ENCODE results near the gene MASP2. TPM values are rescaled to one million over a fixed set of nuclear protein-coding genes. Genes with fewer than 3 reads are reported as not detected.
"Not testable (repeated sequence)": the region's sequence is repeated elsewhere in the genome, so short reads cannot be mapped to it uniquely, and the experiment has no call there.

Gene MASP2
- total RNA-seq, 4 donors from 2014 or later: not detected

- no peak for DNase-seq (ENCODE audit: low spot score in 2 of 2)
- no peak for TF ChIP-seq CTCF (IDR thresholded peaks at IDR 0.05)
- TF ChIP-seq POLR2A (IDR thresholded peaks at IDR 0.05): no peak
- no peak for TF ChIP-seq EP300 (IDR thresholded peaks at IDR 0.05)
- peaks cover 0 to 11% (median 0%) of the 10 kb centered on the region in 4 donors for H3K9me3 ChIP-seq
- no peaks in the 10 kb centered on the region for H3K27me3 ChIP-seq
- WGBS, 2 donors: 77 to 83% methylated on average over 3 of the region's 3 CpGs
- no peak overlapping the region for H3K27ac ChIP-seq
- no peaks in the 10 kb centered on the region for H3K36me3 ChIP-seq
- H3K4me3 ChIP-seq: no peak overlapping the region
- H3K4me1 ChIP-seq: no peaks in the 10 kb centered on the region
These were observed 50.9 kb downstream of the MASP2 start for GRCh38 chr1:10996100-10996499.

DNA sequence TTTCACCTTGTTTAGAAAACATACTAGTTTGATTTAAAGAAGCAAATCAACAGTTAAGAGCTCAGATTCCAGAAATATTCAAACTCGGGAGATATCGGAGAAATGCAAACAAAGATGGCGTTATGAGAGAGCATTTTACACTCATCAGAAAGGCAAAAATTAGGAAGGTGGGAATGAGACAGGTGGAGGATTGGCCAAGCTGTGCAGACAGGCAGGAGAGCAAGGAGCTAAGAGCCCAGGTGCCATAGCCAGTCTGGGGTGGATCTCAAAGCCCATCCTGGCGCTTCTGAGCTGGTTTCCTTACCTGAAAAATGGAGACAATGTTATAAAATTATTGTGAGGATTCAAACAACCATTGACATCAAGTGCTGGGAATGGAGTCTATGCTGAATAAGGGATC, 54.2 kb downstream of the MASP2 start:
- no peaks in the 10 kb centered on the region for H3K9me3 ChIP-seq
- WGBS, 2 donors: 58 to 61% methylated on average over 4 of the region's 4 CpGs

DNA sequence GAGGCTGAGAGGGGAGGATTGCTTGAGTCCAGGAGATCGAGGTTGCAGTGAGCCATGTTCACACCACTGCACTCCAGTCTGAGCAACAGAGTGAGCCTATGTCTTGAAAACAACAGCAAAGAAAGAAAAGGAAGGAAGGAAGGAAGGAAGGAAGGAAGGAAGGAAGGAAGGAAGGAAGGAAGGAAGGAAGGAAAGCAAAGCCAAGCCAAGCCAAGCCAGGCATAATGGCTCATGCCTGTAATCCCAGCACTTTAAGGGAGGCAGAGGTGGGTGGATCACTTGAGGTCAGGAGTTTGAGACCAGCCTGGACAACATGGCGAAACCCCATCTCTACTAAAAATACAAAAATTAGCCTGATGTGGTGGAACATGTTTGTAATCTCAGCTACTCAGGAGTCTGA, 55.0 kb downstream of the MASP2 start:
- H3K27me3 ChIP-seq; H3K4me1 ChIP-seq; H3K36me3 ChIP-seq; H3K9me3 ChIP-seq; DNase-seq (ENCODE audit: low spot score in 2 of 2); H3K27ac ChIP-seq; H3K4me3 ChIP-seq: not testable (repeated sequence)
- 90 to 94% methylated on average over 2 of the region's 2 CpGs for WGBS, 2 donors

More for the DNA sequence above, 54.2 kb downstream of the MASP2 start:
- Histone ChIP-seq H3K27ac (no peak overlapping the region), H3K4me3 (no peak overlapping the region), H3K27me3 (no peaks in the 10 kb centered on the region), H3K36me3 (no peaks in the 10 kb centered on the region), H3K4me1 (no peaks in the 10 kb centered on the region)
- DNase-seq (ENCODE audit: low spot score in 2 of 2): no peak
- TF ChIP-seq CTCF (IDR thresholded peaks at IDR 0.05) (no peak), POLR2A (IDR thresholded peaks at IDR 0.05) (no peak), EP300 (IDR thresholded peaks at IDR 0.05) (no peak)

- TF ChIP-seq CTCF (IDR thresholded peaks at IDR 0.05) (no peak), POLR2A (IDR thresholded peaks at IDR 0.05) (no peak), EP300 (IDR thresholded peaks at IDR 0.05) (no peak)
- WGBS, 2 donors: 80 to 91% methylated on average over 7 of the region's 7 CpGs
- Histone ChIP-seq H3K9me3 (no peaks in the 10 kb centered on the region), H3K4me3 (no peak overlapping the region), H3K36me3 (no peaks in the 10 kb centered on the region), H3K27ac (no peak overlapping the region), H3K4me1 (no peaks in the 10 kb centered on the region), H3K27me3 (no peaks in the 10 kb centered on the region)
- DNase-seq (ENCODE audit: low spot score in 2 of 2): no peak
These were observed 56.2 kb downstream of the MASP2 start for GRCh38 chr1:10990828-10991227.

DNA sequence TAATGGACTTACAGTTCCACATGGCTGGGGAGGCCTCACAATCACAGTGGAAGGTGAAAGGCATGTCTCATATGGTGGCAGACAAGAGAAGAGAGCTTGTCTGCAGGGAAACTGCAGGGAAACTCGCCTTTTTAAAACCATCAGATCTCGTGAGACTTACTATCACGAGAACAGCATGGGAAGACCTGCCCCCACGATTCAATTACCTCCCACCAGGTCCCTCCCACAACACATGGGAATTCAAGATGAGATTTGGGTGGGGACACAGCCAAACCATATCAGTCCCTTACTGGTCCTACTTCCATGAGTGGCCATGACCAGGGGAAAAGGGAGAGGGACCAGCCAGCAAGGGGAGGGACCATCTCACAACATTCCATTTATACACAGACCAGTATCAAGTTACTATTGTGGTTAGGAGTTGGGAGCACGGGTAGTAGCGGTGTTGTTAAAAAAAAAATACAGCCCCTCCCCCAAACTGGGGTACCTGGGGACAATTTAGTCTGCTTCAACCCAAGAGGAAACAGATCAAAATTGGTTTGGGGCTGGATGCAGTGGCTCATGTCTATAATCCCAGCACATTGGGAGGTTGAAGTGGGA, 57.0 kb downstream of the MASP2 start:
- WGBS, 2 donors: 62 to 65% methylated on average over 6 of the region's 6 CpGs
- H3K27me3 ChIP-seq; H3K9me3 ChIP-seq; DNase-seq (ENCODE audit: low spot score in 2 of 2); H3K27ac ChIP-seq; H3K4me1 ChIP-seq; H3K4me3 ChIP-seq; H3K36me3 ChIP-seq: not testable (repeated sequence)

- WGBS, 2 donors: 76 to 83% methylated on average over 5 of the region's 5 CpGs
- no peak overlapping the region for H3K27ac ChIP-seq
- TF ChIP-seq EP300 (IDR thresholded peaks at IDR 0.05) (no peak), CTCF (IDR thresholded peaks at IDR 0.05) (no peak), POLR2A (IDR thresholded peaks at IDR 0.05) (no peak)
These were observed 57.9 kb downstream of the MASP2 start for GRCh38 chr1:10989095-10989494.

More at GRCh38 chr1:10989095-10989494, 57.9 kb downstream of the MASP2 start:
- Histone ChIP-seq H3K4me1 (no peaks in the 10 kb centered on the region), H3K36me3 (no peaks in the 10 kb centered on the region), H3K27me3 (no peaks in the 10 kb centered on the region), H3K9me3 (no peaks in the 10 kb centered on the region), H3K4me3 (no peak overlapping the region)
- DNase-seq (ENCODE audit: low spot score in 2 of 2): no peak

All from tibial nerve (tissue), 4 donors.